Karpas-422 (cell line): Measurements from ENCODE around the gene RASA4B. TPM values are rescaled to one million over a fixed set of nuclear protein-coding genes. Genes with fewer than 3 reads are reported as not detected.

Experiments used
- DNase-seq: peaks from one replicate; pipeline ENCODE4 v3.0.0-alpha.2; 2015
- H2AFZ ChIP-seq: fragments of 200-600 bp; sonication (generic); 2 replicates; pipeline ENCODE4 v1.6.1; 2014; ENCODE audit warnings: antibody characterized with exemption, low read length, mixed read lengths
- H3K27ac ChIP-seq: fragments of 200-600 bp; sonication (generic); 2 replicates; pipeline ENCODE4 v1.5.1; 2014; ENCODE audit warnings: mild to moderate bottlenecking, low read length, moderate library complexity
- H3K27me3 ChIP-seq: fragments of 200-600 bp; sonication (generic); 2 replicates; pipeline ENCODE4 v1.6.1; 2014; ENCODE audit warnings: low read length, mixed read lengths
- H3K36me3 ChIP-seq: fragments of 200-600 bp; sonication (generic); 2 replicates; pipeline ENCODE4 v1.6.1; 2014; ENCODE audit warnings: low read length, mixed read lengths; ENCODE audit not compliant: insufficient read depth
- H3K4me1 ChIP-seq: fragments of 200-600 bp; sonication (generic); 2 replicates; pipeline ENCODE4 v1.6.1; 2014; ENCODE audit warnings: mild to moderate bottlenecking, low read length, mixed read lengths
- H3K4me2 ChIP-seq: fragments of 200-600 bp; sonication (generic); 2 replicates; pipeline ENCODE4 v1.6.1; 2014; ENCODE audit warnings: low read length, low read depth, mild to moderate bottlenecking; ENCODE audit not compliant: poor library complexity, severe bottlenecking
- H3K4me3 ChIP-seq: fragments of 200-600 bp; sonication (generic); 2 replicates; pipeline ENCODE4 v1.5.1; 2014; ENCODE audit warnings: mild to moderate bottlenecking, antibody characterized with exemption, low read length, mixed read lengths
- H3K79me2 ChIP-seq: fragments of 200-600 bp; sonication (generic); 2 replicates; pipeline ENCODE4 v1.6.1; 2014; ENCODE audit warnings: mild to moderate bottlenecking, low read length, mixed read lengths
- H3K9ac ChIP-seq: fragments of 200-600 bp; sonication (generic); 2 replicates; pipeline ENCODE4 v1.6.0; 2014; ENCODE audit warnings: low read length
- H3K9me2 ChIP-seq: fragments of 200-600 bp; sonication (generic), shearing (Covaris generic); replicated peaks from 2 replicates; pipeline ENCODE4 v1.6.0; 2014; ENCODE audit warnings: mild to moderate bottlenecking, low read length, moderate library complexity; ENCODE audit not compliant: insufficient read depth
- H3K9me3 ChIP-seq: fragments of 300-700, 200-600 bp; sonication (generic); 2 replicates; pipeline ENCODE4 v1.6.1; 2014; ENCODE audit warnings: low read length, mixed read lengths
- H4K20me1 ChIP-seq: fragments of 200-600 bp; sonication (generic); 2 replicates; pipeline ENCODE4 v1.6.1; 2014; ENCODE audit warnings: mild to moderate bottlenecking, antibody characterized with exemption, low read length, low read depth; ENCODE audit not compliant: insufficient read depth
- total RNA-seq: library from RNA; depleted of rRNA; stranded (reverse); fragments of >200 nt; shearing (Covaris generic); gene quantifications from 2 replicates; pipeline ENCODE4 v1.2.3, GENCODE V29; 2014; ENCODE audit warnings: low replicate concordance; rRNA removed

The RASA4B gene
- total RNA-seq, 1 experiment from 2014 or later, result 2.4 TPM

GRCh38 chr7:102433219-102434038 is 84.1 kb downstream of the RASA4B start, which contains the start of gene ORAI2:
Gene ORAI2 (plus strand): TSS chr7:102433575. CDS start chr7:102438957, 5,382 bp downstream.
- peak within 1 kb of the TSS; percentile 80 for H3K4me3 ChIP-seq
- H3K4me2 ChIP-seq, result peak within 1 kb of the TSS; percentile 87
- no peaks in the 10 kb centered on the region for H3K27me3 ChIP-seq
- no peaks in the 10 kb centered on the region for H3K36me3 ChIP-seq
- H3K27ac ChIP-seq, result no peak within 1 kb of the TSS
- no peaks in the 10 kb centered on the region for H3K79me2 ChIP-seq
- H3K4me1 ChIP-seq, result peaks cover 27% of the 10 kb centered on the region
- DNase-seq, result peak; percentile 87
- H3K9ac ChIP-seq, result peak within 1 kb of the TSS; percentile 78
- peak within 1 kb of the TSS; percentile 50; the same call in 1 of the 2 replicates for H2AFZ ChIP-seq
- no peaks in the 10 kb centered on the region for H3K9me3 ChIP-seq
- H3K9me2 ChIP-seq, result no peaks in the 10 kb centered on the region
- H4K20me1 ChIP-seq, result no peaks in the 10 kb centered on the region

Other genes with a start within 250 kb of the RASA4B start
- gene SH2B2, start 230.9 kb downstream of the RASA4B start, total RNA-seq, result 22.4 and 39.2 TPM in 2 replicates
- not detected in 2 replicates for gene SPDYE6, start 161.3 kb downstream of the RASA4B start, total RNA-seq
- gene PRKRIP1, start 121.4 kb downstream of the RASA4B start, total RNA-seq, result 42.7 and 75.4 TPM in 2 replicates
- gene ORAI2, start 84.2 kb downstream of the RASA4B start, total RNA-seq, result 2.8 and 7.8 TPM in 2 replicates
- gene ALKBH4, start 52.9 kb downstream of the RASA4B start, total RNA-seq, result 3.7 and 11.9 TPM in 2 replicates
- gene LRWD1, start 52.8 kb downstream of the RASA4B start, total RNA-seq, result 15.2 and 24.9 TPM in 2 replicates
- gene POLR2J, start 38.9 kb downstream of the RASA4B start, total RNA-seq, result 53.1 and 60.7 TPM in 2 replicates
- 19.8 and 49.4 TPM in 2 replicates for gene UPK3BL2, start 25.9 kb upstream of the RASA4B start, total RNA-seq
- gene SPDYE2, start 33.4 kb upstream of the RASA4B start, total RNA-seq, result not detected in 2 replicates
- 45.5 and 57.8 TPM in 2 replicates for gene POLR2J3, start 54.8 kb upstream of the RASA4B start, total RNA-seq
- gene RASA4, start 99.0 kb upstream of the RASA4B start, total RNA-seq, result 4.5 and 16.5 TPM in 2 replicates
- gene UPK3BL1, start 125.0 kb upstream of the RASA4B start, total RNA-seq, result 41.7 and 51.4 TPM in 2 replicates
- not detected in 2 replicates for gene SPDYE2B, start 132.5 kb upstream of the RASA4B start, total RNA-seq
- 13.2 and 14.7 TPM in 2 replicates for gene POLR2J2, start 153.9 kb upstream of the RASA4B start, total RNA-seq
- 3.5 and 4.0 TPM in 2 replicates for gene FAM185A, start 231.2 kb upstream of the RASA4B start, total RNA-seq